HG03066 (cell line): ENCODE data around the gene FAM184B.
"Not testable (repeated sequence)": the region's sequence is repeated elsewhere in the genome, so short reads cannot be mapped to it uniquely, and the experiment has no call there.

ENCODE experiments used
- ATAC-seq: cut with Tn5 transposase; IDR thresholded peaks from one replicate; pipeline ENCODE4 v1.9.1; 2021; ENCODE audit warnings: low read depth; ENCODE audit not compliant: unreplicated experiment

Gene FAM184B

GRCh38 chr4:17690135-17690534, 91.3 kb downstream of the FAM184B start:
- no peak for ATAC-seq

DNA sequence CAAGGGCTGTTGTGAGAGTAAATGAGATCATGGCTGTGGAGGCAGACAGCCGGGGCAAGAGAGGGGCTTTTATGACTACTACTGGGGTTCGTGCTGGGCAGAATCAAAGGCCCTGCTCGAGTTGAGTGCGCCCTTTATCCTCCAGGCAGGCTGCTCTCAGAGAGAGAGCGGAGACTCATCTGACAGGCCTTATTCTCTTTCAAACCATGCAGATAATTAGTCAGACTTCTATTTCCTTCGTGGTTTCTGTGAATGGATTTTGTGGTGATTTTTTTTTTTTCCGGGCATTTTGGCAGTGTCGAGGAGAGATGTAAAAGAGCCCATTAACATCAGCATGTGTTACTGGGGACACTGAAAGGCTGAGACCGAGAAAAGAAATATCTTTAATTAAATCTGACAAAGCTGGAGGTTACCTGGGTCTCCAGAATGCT, 93.4 kb downstream of the FAM184B start:
- ATAC-seq, result no peak

DNA sequence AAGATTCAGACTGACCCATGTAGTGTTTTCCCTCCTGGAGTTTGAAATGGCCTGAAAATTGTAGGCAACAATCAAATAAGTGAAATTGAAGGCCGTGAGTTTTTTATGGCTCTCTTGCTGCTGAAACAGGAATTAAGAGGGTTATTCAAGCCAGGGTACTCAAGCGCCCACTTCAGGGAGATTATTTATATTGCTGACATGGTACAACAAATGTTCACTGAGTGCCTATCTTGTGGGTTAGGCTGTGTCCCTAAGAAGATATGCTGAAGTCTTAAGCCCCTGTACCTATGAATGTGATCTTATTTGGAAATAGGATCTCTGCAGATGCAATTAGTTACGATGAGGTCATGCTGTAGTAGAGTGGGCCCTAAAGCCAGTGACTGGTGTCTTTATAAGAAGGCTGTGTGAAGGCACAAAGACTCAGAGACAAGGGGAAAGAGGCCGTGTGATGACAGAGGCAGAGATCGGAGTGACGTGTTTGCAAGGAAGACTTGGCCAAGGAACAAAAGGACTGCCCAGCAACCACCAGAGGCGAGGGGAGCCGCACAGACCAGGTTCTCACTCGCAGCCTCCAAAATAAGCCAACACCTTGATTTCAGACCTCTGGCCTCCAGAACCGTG, 94.1 kb downstream of the FAM184B start:
- ATAC-seq, result no peak

- ATAC-seq, result not testable (repeated sequence)
Measured at GRCh38 chr4:17684648-17685047, 96.8 kb downstream of the FAM184B start.

DNA sequence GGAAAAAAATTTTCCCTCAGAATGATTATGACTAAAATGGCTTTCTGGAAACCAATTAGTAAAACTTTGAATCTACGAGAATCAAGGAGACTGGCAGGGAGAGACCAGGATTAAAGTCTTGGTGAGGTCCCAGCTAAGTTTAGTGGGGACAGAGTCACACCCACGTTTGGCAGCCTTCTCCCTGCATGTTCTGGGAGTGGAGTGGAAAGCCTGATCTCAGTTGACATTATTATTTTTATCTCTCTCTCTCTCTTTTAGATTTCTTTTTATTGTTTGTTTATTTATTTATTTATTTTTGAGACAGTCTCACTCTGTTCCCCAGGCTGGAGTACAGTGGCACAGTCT, 99.2 kb downstream of the FAM184B start:
- no peak for ATAC-seq

DNA sequence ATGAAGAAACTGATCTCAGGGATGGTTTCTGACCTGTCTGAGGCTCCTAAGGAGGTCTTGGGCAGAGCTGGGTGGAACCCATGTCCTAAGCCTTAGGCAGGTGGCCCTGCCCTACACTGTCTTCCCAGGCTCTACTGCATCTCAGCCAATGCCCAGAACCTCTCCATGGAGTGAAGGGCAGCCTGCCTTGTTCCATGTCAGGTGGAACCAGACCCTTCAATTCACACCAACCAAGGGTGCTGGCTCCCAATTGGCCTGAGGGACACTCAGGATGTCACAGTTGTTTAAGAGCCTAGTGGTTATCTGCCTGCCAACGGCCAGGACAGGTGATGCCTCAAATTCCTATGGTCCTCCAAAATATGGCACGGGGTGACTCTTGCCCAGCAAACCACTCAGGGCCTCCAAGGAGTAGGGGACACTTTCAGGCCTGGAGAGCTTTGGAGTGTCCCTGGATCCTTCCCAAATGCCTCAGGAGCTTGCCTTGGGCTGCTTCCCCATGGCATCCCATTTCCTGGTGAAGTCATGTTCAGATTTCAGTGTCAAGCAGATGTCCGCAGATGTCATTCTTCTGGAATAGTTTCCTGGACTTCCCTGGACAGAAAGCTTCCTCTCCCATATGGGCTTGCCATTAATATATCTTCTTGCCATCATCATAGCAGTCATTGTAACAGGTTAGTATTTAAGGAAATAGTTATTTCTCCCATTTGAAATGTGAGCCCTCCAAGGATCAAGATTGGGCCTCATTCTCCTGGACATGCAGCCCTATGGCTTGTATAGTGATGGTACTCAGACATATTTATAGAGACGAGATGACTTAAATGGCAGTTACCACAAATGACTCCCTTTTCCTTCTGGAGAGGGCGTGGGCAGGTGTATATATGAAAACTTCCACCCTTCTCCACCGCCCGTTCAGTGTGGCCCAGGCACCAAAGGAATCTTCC, 99.9 kb downstream of the FAM184B start:
- no peak for ATAC-seq

DNA sequence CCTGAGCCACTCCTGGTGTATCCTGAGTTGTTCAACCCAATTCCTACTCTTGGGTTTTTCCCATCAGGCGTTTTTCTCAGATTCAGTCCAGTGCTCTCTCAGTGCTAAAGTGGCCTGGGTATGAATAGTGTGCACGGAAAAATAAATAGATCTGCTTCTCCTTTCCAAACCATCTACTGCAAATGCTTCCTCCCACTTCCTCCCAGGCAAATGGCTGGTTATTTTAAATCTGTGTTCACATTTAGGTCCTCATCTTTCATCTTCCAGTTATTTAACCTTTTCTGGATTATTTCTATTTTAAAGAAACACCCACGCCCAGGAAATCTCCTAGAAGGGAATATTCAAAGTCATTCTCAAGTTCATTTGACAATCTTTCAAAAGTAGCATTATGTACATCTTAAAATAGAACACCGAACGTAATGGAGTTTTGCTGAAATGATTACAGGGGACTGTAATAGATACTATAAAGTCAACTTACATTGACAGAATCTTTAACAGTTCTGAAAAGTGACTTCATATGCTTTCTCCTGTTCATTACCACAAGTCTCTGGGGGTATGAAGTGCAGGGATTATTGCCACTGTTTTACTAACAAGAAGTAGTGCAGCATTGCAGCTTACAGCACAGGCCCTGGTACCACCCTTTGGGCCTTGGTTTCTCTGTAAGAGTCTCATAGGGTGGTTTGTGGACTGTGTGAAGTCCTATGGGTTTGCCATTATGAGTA, 100.7 kb downstream of the FAM184B start:
- ATAC-seq, result no peak

- ATAC-seq, result no peak
Measured at GRCh38 chr4:17670423-17670822, 111.0 kb downstream of the FAM184B start.

- ATAC-seq, result no peak
Measured at GRCh38 chr4:17667653-17668201, 113.7 kb downstream of the FAM184B start.

GRCh38 chr4:17667253-17667652, 114.2 kb downstream of the FAM184B start:
- no peak for ATAC-seq

GRCh38 chr4:17665852-17666251, 115.6 kb downstream of the FAM184B start:
- ATAC-seq, result no peak

DNA sequence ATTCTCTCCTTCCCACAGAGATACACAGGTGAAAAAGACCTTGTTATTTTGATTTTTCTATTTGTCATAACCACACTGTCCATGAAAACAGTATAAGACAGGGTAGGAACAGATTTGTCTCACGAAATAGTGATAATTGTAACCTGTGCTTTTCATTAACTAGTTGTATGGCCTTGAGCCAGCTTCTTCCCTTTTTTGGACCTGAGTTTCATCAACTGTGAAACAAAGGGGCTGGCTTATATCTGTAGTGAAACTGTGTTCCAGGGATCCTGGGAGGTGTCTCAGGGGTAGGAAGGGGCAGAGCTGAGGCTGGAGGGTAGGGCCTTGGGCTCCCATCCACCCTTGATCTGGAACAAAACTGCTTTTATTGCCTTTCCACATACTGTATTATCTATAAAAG, 116.1 kb downstream of the FAM184B start:
- ATAC-seq, result peak; percentile 46

DNA sequence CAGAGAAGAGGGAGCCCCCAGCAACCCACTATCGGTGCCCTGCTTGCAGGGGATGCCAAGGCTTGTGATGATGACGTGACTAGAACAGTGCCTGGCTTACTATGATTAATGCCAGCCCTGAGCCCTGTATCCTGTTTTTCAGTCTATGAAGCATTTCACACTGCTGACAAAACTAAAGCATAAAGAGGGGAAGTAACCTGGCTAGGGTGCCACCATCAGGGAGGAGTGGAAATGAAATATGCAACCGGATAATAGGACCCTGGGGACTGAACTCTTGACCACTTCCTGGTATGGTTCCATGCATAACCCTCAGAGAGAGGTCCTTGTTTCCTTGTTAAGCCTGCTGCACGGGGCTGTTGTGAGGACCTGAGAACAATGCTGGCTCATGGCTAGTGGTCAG, 116.7 kb downstream of the FAM184B start:
- ATAC-seq, result peak; percentile 79

DNA sequence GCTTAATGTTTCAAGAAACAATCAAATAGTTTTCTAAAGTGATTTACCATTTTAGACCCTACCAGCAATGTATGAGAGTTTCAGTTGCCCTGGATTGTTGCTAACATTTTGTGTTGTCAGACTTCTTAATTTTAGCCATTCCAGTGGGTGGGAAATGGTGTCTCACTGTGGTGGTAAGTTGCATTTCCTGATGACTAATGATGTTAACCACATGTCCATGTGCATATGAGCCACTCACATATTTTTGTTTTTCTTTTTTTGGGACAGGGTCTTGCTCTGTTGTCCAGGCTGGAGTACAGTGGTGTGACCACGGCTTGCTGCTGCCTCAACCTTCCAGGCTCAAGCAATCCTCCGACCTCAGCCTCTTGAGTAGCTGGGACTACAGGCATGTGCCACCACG, 118.7 kb downstream of the FAM184B start:
- ATAC-seq, result no peak

GRCh38 chr4:17659196-17659595, 122.2 kb downstream of the FAM184B start:
- not testable (repeated sequence) for ATAC-seq

- no peak for ATAC-seq
Measured at GRCh38 chr4:17657849-17658248, 123.6 kb downstream of the FAM184B start.

DNA sequence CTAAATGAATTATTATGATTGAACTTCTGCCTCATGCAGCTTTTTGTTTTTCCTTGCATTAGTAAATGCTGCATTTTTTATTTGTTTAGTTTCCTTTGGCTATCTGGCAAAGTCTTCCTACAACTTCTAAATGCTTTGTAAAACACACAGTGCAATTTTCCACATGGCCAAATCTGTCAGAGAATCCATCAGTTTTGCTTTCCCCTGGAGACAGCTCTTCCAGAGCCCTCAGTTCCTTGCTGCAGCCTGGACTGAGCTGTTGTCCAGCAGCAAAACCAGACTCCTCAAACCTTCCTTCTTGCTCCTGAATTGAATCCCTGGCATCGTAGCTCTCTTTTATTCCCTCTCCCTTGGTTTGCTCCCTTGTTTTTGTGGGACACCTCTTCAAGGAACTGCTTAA, 124.3 kb downstream of the FAM184B start:
- no peak for ATAC-seq

DNA sequence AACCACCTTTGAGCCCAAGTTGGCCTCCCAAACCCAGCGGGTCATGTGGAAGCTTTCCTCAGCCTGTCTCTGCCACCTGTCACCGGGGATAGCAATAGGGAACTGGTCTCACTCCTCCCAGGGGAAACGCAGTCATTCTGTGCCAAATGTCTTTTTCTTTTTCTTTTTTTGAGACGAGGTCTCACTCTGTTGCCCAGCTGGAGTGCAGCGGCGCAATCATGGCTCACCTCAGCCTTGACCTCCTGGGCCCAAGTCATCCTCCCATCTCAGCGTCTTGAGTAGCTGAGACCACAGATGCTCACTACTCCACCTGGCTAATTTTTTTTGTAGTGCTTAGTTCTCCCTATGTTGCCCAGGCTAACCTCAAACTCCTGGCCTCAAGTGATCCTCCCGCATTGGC, 126.7 kb downstream of the FAM184B start:
- peak; percentile 53 for ATAC-seq

GRCh38 chr4:17650406-17650805, 131.0 kb downstream of the FAM184B start:
- no peak for ATAC-seq

- no peak for ATAC-seq
Measured at GRCh38 chr4:17647927-17648326, 133.5 kb downstream of the FAM184B start.

- ATAC-seq, result no peak
Measured at GRCh38 chr4:17647176-17647806, 134.1 kb downstream of the FAM184B start.
